Measurements from ENCODE around the gene ARHGEF7.

DNA sequence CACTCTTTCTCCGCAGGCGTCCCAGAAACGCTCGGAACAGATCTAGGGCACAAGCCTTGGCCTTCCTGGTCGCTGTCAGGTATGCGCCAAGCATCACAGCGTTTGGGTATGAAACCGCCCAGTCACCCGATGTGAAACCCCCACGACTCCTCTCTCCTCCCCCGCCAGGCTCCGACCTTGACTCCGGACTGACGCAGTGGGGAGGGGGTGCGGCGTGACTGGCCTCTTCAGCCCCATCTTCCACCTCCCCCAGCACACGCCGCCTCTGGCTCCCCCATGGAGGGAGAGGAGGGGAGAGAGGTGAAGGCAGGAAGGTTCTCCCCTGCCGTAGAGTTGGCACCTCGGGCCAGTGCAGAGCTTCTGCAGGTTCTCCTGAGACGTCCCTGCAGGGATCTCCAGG, 22.0 kb upstream of the ARHGEF7 start:
- TF ChIP-seq, protein P1, sequence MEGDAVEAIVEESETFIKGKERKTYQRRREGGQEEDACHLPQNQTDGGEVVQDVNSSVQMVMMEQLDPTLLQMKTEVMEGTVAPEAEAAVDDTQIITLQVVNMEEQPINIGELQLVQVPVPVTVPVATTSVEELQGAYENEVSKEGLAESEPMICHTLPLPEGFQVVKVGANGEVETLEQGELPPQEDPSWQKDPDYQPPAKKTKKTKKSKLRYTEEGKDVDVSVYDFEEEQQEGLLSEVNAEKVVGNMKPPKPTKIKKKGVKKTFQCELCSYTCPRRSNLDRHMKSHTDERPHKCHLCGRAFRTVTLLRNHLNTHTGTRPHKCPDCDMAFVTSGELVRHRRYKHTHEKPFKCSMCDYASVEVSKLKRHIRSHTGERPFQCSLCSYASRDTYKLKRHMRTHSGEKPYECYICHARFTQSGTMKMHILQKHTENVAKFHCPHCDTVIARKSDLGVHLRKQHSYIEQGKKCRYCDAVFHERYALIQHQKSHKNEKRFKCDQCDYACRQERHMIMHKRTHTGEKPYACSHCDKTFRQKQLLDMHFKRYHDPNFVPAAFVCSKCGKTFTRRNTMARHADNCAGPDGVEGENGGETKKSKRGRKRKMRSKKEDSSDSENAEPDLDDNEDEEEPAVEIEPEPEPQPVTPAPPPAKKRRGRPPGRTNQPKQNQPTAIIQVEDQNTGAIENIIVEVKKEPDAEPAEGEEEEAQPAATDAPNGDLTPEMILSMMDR (conservative IDR thresholded peaks at IDR 0.05; ENCODE audit: low read length): no peak
- no peak for TF ChIP-seq EZH2phosphoT487 (IDR thresholded peaks at IDR 0.05; ENCODE audit: borderline replicate concordance, low read depth, low read length)
